NAMALWA (cell line): Measurements from ENCODE around the gene CEP95.
A peak's percentile ranks its signal among the peaks of the same experiment; 100 is the strongest.

ENCODE experiments used
- DNase-seq: peaks from one replicate; pipeline ENCODE4 v3.0.0-alpha.2; 2015; ENCODE audit warnings: low spot score

Gene CEP95

GRCh38 chr17:64520359-64520758, 13.6 kb downstream of the CEP95 start:
- no peak for DNase-seq

- DNase-seq, result no peak
Measured at GRCh38 chr17:64527914-64528313, 21.1 kb downstream of the CEP95 start.

GRCh38 chr17:64529221-64529620, 22.4 kb downstream of the CEP95 start:
- DNase-seq, result no peak

- no peak for DNase-seq
Measured at GRCh38 chr17:64531955-64532371, 25.2 kb downstream of the CEP95 start.

- DNase-seq, result no peak
Measured at GRCh38 chr17:64532409-64532808, 25.6 kb downstream of the CEP95 start.

GRCh38 chr17:64533784-64534183, 27.0 kb downstream of the CEP95 start:
- no peak for DNase-seq

GRCh38 chr17:64534187-64534586, 27.4 kb downstream of the CEP95 start:
- DNase-seq, result peak; percentile 35

- no peak for DNase-seq
Measured at GRCh38 chr17:64535357-64535756, 28.6 kb downstream of the CEP95 start.

- no peak for DNase-seq
Measured at GRCh38 chr17:64536913-64537312, 30.1 kb downstream of the CEP95 start.

- DNase-seq, result no peak
Measured at GRCh38 chr17:64537488-64537887, 30.7 kb downstream of the CEP95 start.

- DNase-seq, result no peak
Measured at GRCh38 chr17:64538508-64539130, 31.8 kb downstream of the CEP95 start.

GRCh38 chr17:64540118-64540776, 33.5 kb downstream of the CEP95 start:
- DNase-seq, result no peak

GRCh38 chr17:64544742-64545141, 38.0 kb downstream of the CEP95 start:
- no peak for DNase-seq

GRCh38 chr17:64546716-64547115, 39.9 kb downstream of the CEP95 start:
- DNase-seq, result no peak

- DNase-seq, result no peak
Measured at GRCh38 chr17:64547319-64547718, 40.5 kb downstream of the CEP95 start.

- DNase-seq, result no peak
Measured at GRCh38 chr17:64551461-64551860, 44.7 kb downstream of the CEP95 start.

GRCh38 chr17:64554028-64554637, 47.4 kb downstream of the CEP95 start:
- no peak for DNase-seq

GRCh38 chr17:64555281-64555680, 48.5 kb downstream of the CEP95 start:
- DNase-seq, result no peak

GRCh38 chr17:64564098-64564497, 57.3 kb downstream of the CEP95 start:
- no peak for DNase-seq

- no peak for DNase-seq
Measured at GRCh38 chr17:64565563-64565962, 58.8 kb downstream of the CEP95 start.

- no peak for DNase-seq
Measured at GRCh38 chr17:64571746-64572145, 65.0 kb downstream of the CEP95 start.

- DNase-seq, result no peak
Measured at GRCh38 chr17:64572682-64573154, 65.9 kb downstream of the CEP95 start.

- DNase-seq, result no peak
Measured at GRCh38 chr17:64573214-64573613, 66.4 kb downstream of the CEP95 start.
